ENCODE results near the gene MAL. TPM values are rescaled to one million over a fixed set of nuclear protein-coding genes. Genes with fewer than 3 reads are reported as not detected.
"Not testable (repeated sequence)": the region's sequence is repeated elsewhere in the genome, so short reads cannot be mapped to it uniquely, and the experiment has no call there.

MAL gene
- total RNA-seq, 4 donors from 2014 or later = 0.93 to 4.7 TPM; not detected in 2

- ATAC-seq (ENCODE audit: low FRiP score) (no peak), DNase-seq (ENCODE audit: low spot score) (no peak)
- no peak for TF ChIP-seq CTCF (IDR thresholded peaks at IDR 0.05)
These were observed 61.9 kb downstream of the MAL start for GRCh38 chr2:95087379-95087778.

DNA sequence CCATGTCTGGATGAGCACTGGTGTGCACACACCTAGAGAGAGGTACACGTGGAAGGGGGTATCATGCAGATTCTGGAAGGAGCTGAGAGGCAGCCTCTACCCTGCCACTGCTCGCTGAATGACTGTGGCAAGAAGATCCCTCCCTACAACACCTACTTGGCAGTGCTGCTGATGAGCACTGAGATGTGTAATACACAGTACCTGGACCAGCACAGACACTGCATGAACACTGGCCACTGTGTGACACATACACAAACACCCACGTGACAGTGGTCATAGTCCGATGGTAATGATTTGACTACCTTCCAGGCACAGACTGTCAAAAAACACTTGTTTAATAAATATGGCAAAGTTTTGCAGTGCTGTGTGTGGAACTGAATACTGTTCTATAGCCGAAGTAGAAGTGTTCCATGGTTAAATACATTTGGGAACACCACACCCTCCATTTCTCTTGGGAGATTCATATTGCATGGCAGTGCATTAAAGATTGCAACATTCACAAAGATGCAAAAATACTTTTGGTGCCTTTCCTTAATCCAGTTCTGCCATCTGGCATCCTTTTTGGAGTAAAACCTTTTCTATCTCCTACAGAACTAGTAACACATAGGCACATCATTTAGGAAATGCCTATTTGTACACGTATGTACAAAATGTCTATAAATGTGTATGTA is 66.5 kb downstream of the MAL start:
- DNase-seq (ENCODE audit: low spot score) (no peak), ATAC-seq (ENCODE audit: low FRiP score) (no peak)
- no peak for TF ChIP-seq CTCF (IDR thresholded peaks at IDR 0.05)

DNA sequence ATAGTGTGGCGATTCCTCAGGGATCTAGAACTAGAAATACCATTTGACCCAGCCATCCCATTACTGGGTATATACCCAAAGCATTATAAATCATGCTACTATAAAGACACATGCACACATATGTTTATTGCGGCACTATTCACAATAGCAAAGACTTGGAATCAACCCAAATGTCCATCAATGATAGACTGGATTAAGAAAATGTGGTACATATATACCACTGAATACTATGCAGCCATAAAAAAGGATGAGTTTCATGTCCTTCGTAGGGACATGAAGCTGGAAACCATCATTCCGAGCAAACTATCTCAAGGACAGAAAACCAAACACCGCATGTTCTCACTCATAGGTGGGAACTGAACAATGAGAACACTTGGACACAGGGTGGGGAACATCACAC is 72.8 kb downstream of the MAL start:
- not testable (repeated sequence) for ATAC-seq (ENCODE audit: low FRiP score)

GRCh38 chr2:95099910-95100309 is 74.4 kb downstream of the MAL start:
- no peak for TF ChIP-seq CTCF (IDR thresholded peaks at IDR 0.05)
- ATAC-seq (ENCODE audit: low FRiP score) (no peak), DNase-seq (ENCODE audit: low spot score) (no peak)

More for the DNA sequence above, 72.8 kb downstream of the MAL start:
- not testable (repeated sequence) for DNase-seq (ENCODE audit: low spot score)

Small RNAs within 50 kb of the gene (small RNA-seq; reads per million reads assigned to genes)
- gene RN7SL575P = not detected

Other genes with a start within 250 kb of the MAL start
- not detected for gene TEKT4, start 154.3 kb upstream of the MAL start, total RNA-seq
- 10 to 100 TPM; 39.4 to 60.6 (median 47.5) TPM for gene MRPS5, start 96.1 kb downstream of the MAL start, total RNA-seq
- 10 to 100 TPM; 11.0 to 28.2 (median 11.4) TPM for gene ZNF514, start 134.1 kb downstream of the MAL start, total RNA-seq
- gene ZNF2, start 140.1 kb downstream of the MAL start, total RNA-seq = 1 to 10 TPM; 2.1 to 7.4 (median 2.7) TPM
- 1 to 10 TPM; 2.9 to 7.9 (median 3.8) TPM for gene ZNF892, start 181.8 kb downstream of the MAL start, total RNA-seq
- gene PROM2, start 248.7 kb downstream of the MAL start, total RNA-seq = 1 to 10 TPM in 2 of 4 donors, under 1 TPM in 2; 0.60 to 1.4 (median 1.1) TPM